Lower leg skin (tissue), 4 donors: Measurements from ENCODE around the gene PPCDC. TPM values are rescaled to one million over a fixed set of nuclear protein-coding genes. Genes with fewer than 3 reads are reported as not detected.

Experiments
- DNase-seq, 2 donors: peaks; one replicate each; pipeline ENCODE4 v3.0.0-alpha.2; 2019; ENCODE audit warnings: low spot score in 2 of 2
- H3K4me3 ChIP-seq: fragments of 200-600 bp; sonication (generic); 2 replicates; pipeline ENCODE4 v1.5.1; 2017; ENCODE audit warnings: mild to moderate bottlenecking, low read depth; ENCODE audit not compliant: poor library complexity, severe bottlenecking
- CTCF ChIP-seq, 3 donors: fragments of 450-650 bp; IDR thresholded peaks; one replicate each; pipeline ENCODE4 v1.5.1; 2016; ENCODE audit warnings: antibody characterized with exemption in 3 of 3, mild to moderate bottlenecking in 3 of 3, moderate library complexity in 2 of 3
- POLR2A ChIP-seq, 2 donors: fragments of 450-650 bp; IDR thresholded peaks; one replicate each; pipeline ENCODE4 v1.6.1; 2016 to 2017; ENCODE audit warnings: antibody characterized with exemption in 2 of 2, mild to moderate bottlenecking in 1 of 2, moderate library complexity in 1 of 2
- WGBS, 2 donors: methylation state at CpG; one replicate each; pipeline ENCODE4 v1.1.5; 2018; 5-methylcytosine and 5-hydroxymethylcytosine counted together
- intact Hi-C: fragments of 100-400 bp; cut with DNase I; formaldehyde crosslinking; loops from one replicate; pipeline ENCODE4 v1.15.0; 2023; ENCODE audit warnings: low total_unique reads
- total RNA-seq, 4 donors: library from RNA; depleted of rRNA; stranded (reverse); fragments of >200 nt; gene quantifications; one replicate each; pipeline ENCODE4 v1.1.0, GENCODE V29; 2016

Gene PPCDC
- total RNA-seq, 4 donors from 2014 or later, result 14.4 to 21.4 (median 17.5) TPM

GRCh38 chr15:75059607-75060006 lies 36.2 kb downstream of the PPCDC start:
- DNase-seq, result peak in 1 of 2 donors; percentile 58
- WGBS, 2 donors, result 79 to 96% methylated on average over 5 of the region's 5 CpGs
- no peak overlapping the region for H3K4me3 ChIP-seq
- intact Hi-C loops, result no loop called here
- TF ChIP-seq POLR2A (IDR thresholded peaks at IDR 0.05), result no peak
- TF ChIP-seq CTCF (IDR thresholded peaks at IDR 0.05), result no peak

- no peak overlapping the region for H3K4me3 ChIP-seq
- DNase-seq, result peak in 1 of 2 donors; percentile 18
- intact Hi-C loops, result no loop called here
- no peak for TF ChIP-seq CTCF (IDR thresholded peaks at IDR 0.05)
- TF ChIP-seq POLR2A (IDR thresholded peaks at IDR 0.05), result no peak
Observed at GRCh38 chr15:75061272-75061671, 37.9 kb downstream of the PPCDC start.

GRCh38 chr15:75062706-75063105 lies 39.3 kb downstream of the PPCDC start:
- DNase-seq, result peak in 1 of 2 donors; percentile 34
- no peak overlapping the region for H3K4me3 ChIP-seq
- WGBS, 2 donors, result 44 to 63% methylated on average over 3 of the region's 3 CpGs
- intact Hi-C loops, result no loop called here
- TF ChIP-seq CTCF (IDR thresholded peaks at IDR 0.05), result no peak
- TF ChIP-seq POLR2A (IDR thresholded peaks at IDR 0.05), result no peak

GRCh38 chr15:75063338-75063737 lies 39.9 kb downstream of the PPCDC start:
- no peak overlapping the region for H3K4me3 ChIP-seq
- no peak for TF ChIP-seq POLR2A (IDR thresholded peaks at IDR 0.05)
- no peak for TF ChIP-seq CTCF (IDR thresholded peaks at IDR 0.05)
- intact Hi-C loops, result no loop called here
- WGBS, 2 donors, result 70 to 84% methylated on average over 4 of the region's 4 CpGs
- peak in 1 of 2 donors; percentile 43 for DNase-seq

- intact Hi-C loops, result no loop called here
- no peak for TF ChIP-seq CTCF (IDR thresholded peaks at IDR 0.05)
- no peak for TF ChIP-seq POLR2A (IDR thresholded peaks at IDR 0.05)
- peak in 1 of 2 donors; percentile 45 for DNase-seq
- WGBS, 2 donors, result 90 to 95% methylated on average over 9 of the region's 9 CpGs
- no peak overlapping the region for H3K4me3 ChIP-seq
Observed at GRCh38 chr15:75063889-75064288, 40.5 kb downstream of the PPCDC start.

- DNase-seq, result no peak
- 55 to 57% methylated on average over 2 of the region's 2 CpGs for WGBS, 2 donors
- intact Hi-C loops, result no loop called here
Observed at GRCh38 chr15:75064846-75065245, 41.5 kb downstream of the PPCDC start.

More at GRCh38 chr15:75064846-75065245, 41.5 kb downstream of the PPCDC start:
- no peak overlapping the region for H3K4me3 ChIP-seq
- TF ChIP-seq POLR2A (IDR thresholded peaks at IDR 0.05), result no peak
- no peak for TF ChIP-seq CTCF (IDR thresholded peaks at IDR 0.05)
